SH-SY5Y (cell line): ENCODE measurements around the gene PEAR1.

Experiments used
- GATA2 ChIP-seq: IDR thresholded peaks from 2 replicates; pipeline ENCODE4 v1.6.1; 2011; ENCODE audit warnings: mild to moderate bottlenecking, low read depth, low read length
- GATA3 ChIP-seq: IDR thresholded peaks from 2 replicates; pipeline ENCODE4 v1.6.1; 2011; ENCODE audit warnings: low read depth, mild to moderate bottlenecking, low read length, moderate library complexity

DNA sequence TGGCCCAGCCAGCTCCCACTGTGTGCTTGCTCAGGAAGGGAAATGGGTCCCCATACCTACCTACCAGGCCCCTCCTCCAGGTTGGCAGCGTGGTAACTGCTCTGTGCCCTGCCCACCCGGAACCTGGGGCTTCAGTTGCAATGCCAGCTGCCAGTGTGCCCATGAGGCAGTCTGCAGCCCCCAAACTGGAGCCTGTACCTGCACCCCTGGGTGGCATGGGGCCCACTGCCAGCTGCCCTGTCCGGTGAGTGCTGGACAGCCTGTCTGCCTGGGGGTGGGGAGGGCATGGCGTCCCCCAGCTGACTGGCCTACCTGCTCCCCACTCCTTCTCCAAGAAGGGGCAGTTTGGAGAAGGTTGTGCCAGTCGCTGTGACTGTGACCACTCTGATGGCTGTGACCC is 16.2 kb downstream of the PEAR1 start:
- no peak for TF ChIP-seq GATA3
- no peak for TF ChIP-seq GATA2
